ENCODE data around the gene SMAD6. TPM values are rescaled to one million over a fixed set of nuclear protein-coding genes. Genes with fewer than 3 reads are reported as not detected.

Gene SMAD6
- total RNA-seq, 2 donors from 2014 or later: 190 to 213 TPM

GRCh38 chr15:66747223-66747622, 45.2 kb downstream of the SMAD6 start:
- peaks cover 33% of the 10 kb centered on the region for H3K4me1 ChIP-seq (ENCODE audit: control insufficient read depth, insufficient read depth, low read length)
- 91 to 92% methylated on average over 7 to 8 of the region's 8 CpGs for WGBS, 2 experiments (ENCODE audit: insufficient coverage in 1 of 2, insufficient read length in 1 of 2)
- peak overlapping the region; percentile 39 for H3K27ac Mint-ChIP-seq

GRCh38 chr15:66747886-66748707, 46.1 kb downstream of the SMAD6 start:
- Mint-ChIP-seq H3K36me3 (ENCODE audit: low read depth) (peaks cover 60% of the 10 kb centered on the region), H3K9me3 (no peaks in the 10 kb centered on the region), H3K27ac (peak overlapping the region; percentile 87), H3K4me3 (no peak overlapping the region), H3K4me1 (peaks cover 66% of the 10 kb centered on the region), H3K27me3 (ENCODE audit: insufficient read depth) (no peaks in the 10 kb centered on the region)
- no peak for DNase-seq
- 56 to 69% methylated on average over 7 to 10 of the region's 10 CpGs for WGBS, 2 experiments (ENCODE audit: insufficient coverage in 1 of 2, insufficient read length in 1 of 2)
- H3K36me3 ChIP-seq (ENCODE audit: control insufficient read depth, insufficient read depth, low read length): peaks cover 79% of the 10 kb centered on the region
- H3K9me3 ChIP-seq (ENCODE audit: control insufficient read depth, low read length): no peaks in the 10 kb centered on the region
- TF ChIP-seq CTCF (conservative IDR thresholded peaks at IDR 0.05): no peak
- H3K4me1 ChIP-seq (ENCODE audit: control insufficient read depth, insufficient read depth, low read length): peaks cover 33% of the 10 kb centered on the region
- H3K4me3 ChIP-seq (ENCODE audit: low read length): no peak overlapping the region
- H3K27me3 ChIP-seq (ENCODE audit: control insufficient read depth, insufficient read depth, low read length, poor library complexity, severe bottlenecking): no peaks in the 10 kb centered on the region
- H3K9ac ChIP-seq (ENCODE audit: extremely low read depth, low read length, poor library complexity, severe bottlenecking): no peak overlapping the region
- peak overlapping the region; percentile 33 for H3K27ac ChIP-seq (ENCODE audit: low read depth, low read length)

More at GRCh38 chr15:66747223-66747622, 45.2 kb downstream of the SMAD6 start:
- no peaks in the 10 kb centered on the region for H3K9me3 Mint-ChIP-seq
- H3K27me3 Mint-ChIP-seq (ENCODE audit: insufficient read depth): no peaks in the 10 kb centered on the region
- peaks cover 71% of the 10 kb centered on the region for H3K4me1 Mint-ChIP-seq
- H3K4me3 Mint-ChIP-seq: no peak overlapping the region
- Histone ChIP-seq H3K9me3 (ENCODE audit: control insufficient read depth, low read length) (no peaks in the 10 kb centered on the region), H3K9ac (ENCODE audit: extremely low read depth, low read length, poor library complexity, severe bottlenecking) (no peak overlapping the region), H3K27ac (ENCODE audit: low read depth, low read length) (no peak overlapping the region), H3K36me3 (ENCODE audit: control insufficient read depth, insufficient read depth, low read length) (peaks cover 79% of the 10 kb centered on the region), H3K4me3 (ENCODE audit: low read length) (no peak overlapping the region), H3K27me3 (ENCODE audit: control insufficient read depth, insufficient read depth, low read length, poor library complexity, severe bottlenecking) (no peaks in the 10 kb centered on the region)
- peaks cover 61% of the 10 kb centered on the region for H3K36me3 Mint-ChIP-seq (ENCODE audit: low read depth)
- no peak for TF ChIP-seq CTCF (conservative IDR thresholded peaks at IDR 0.05)
- DNase-seq: peak; percentile 67

GRCh38 chr15:66748708-66749035, 46.6 kb downstream of the SMAD6 start:
- H3K27ac Mint-ChIP-seq: peak overlapping the region; percentile 87
- peaks cover 33% of the 10 kb centered on the region for H3K4me1 ChIP-seq (ENCODE audit: control insufficient read depth, insufficient read depth, low read length)
- H3K4me3 Mint-ChIP-seq: no peak overlapping the region
- DNase-seq: no peak
- H3K27ac ChIP-seq (ENCODE audit: low read depth, low read length): no peak overlapping the region
- peaks cover 62% of the 10 kb centered on the region for H3K36me3 Mint-ChIP-seq (ENCODE audit: low read depth)
- no peak for TF ChIP-seq CTCF (conservative IDR thresholded peaks at IDR 0.05)
- no peaks in the 10 kb centered on the region for H3K27me3 Mint-ChIP-seq (ENCODE audit: insufficient read depth)
- no peaks in the 10 kb centered on the region for H3K9me3 Mint-ChIP-seq
- no peak overlapping the region for H3K9ac ChIP-seq (ENCODE audit: extremely low read depth, low read length, poor library complexity, severe bottlenecking)
- H3K36me3 ChIP-seq (ENCODE audit: control insufficient read depth, insufficient read depth, low read length): peaks cover 83% of the 10 kb centered on the region
- H3K27me3 ChIP-seq (ENCODE audit: control insufficient read depth, insufficient read depth, low read length, poor library complexity, severe bottlenecking): no peaks in the 10 kb centered on the region
- H3K4me3 ChIP-seq (ENCODE audit: low read length): no peak overlapping the region
- 73% methylated on average over 3 of the region's 3 CpGs; no CpG with 5 or more reads in 1 of the 2 experiments for WGBS, 2 experiments (ENCODE audit: insufficient coverage in 1 of 2, insufficient read length in 1 of 2)
- H3K4me1 Mint-ChIP-seq: peaks cover 64% of the 10 kb centered on the region
- no peaks in the 10 kb centered on the region for H3K9me3 ChIP-seq (ENCODE audit: control insufficient read depth, low read length)
